HG02623 (cell line): ENCODE data around the gene C12orf60.

Source experiments
- ATAC-seq: cut with Tn5 transposase; IDR thresholded peaks from one replicate; pipeline ENCODE4 v1.9.1; 2021; ENCODE audit warnings: moderate library complexity; ENCODE audit not compliant: unreplicated experiment

Gene C12orf60

DNA sequence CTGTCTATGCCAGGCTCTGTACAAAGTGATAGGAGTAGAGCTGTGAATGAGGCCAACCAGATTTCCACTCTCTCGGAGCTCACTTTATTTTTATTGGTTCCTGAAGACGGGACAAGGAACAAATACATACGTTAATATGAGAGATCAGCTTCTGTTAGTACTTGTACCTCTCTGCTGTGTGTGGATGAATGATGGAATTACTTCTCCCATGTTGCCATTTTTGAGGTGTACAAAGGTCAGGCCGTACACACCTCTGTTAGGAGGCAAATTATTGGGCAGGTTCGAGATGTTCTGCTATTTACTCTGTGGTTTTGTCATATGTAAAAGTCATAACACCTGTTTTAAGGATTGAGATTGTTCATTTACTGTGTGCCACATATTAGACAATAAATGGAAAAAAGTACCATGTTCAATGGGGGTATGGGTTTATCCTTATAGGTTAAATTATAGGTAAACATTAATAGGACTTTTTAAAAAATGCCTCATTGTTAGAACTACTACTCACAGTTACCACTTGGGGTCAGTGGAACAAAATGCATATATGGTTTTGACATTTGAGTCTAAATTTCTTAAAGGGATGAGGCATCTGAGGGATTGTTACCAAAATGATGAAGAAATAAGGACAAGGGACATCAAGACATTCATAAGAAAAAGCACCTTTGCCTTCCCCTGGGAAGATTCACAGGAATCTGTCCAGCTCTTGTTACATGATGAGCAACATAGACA, 27.1 kb upstream of the C12orf60 start:
- no peak for ATAC-seq

DNA sequence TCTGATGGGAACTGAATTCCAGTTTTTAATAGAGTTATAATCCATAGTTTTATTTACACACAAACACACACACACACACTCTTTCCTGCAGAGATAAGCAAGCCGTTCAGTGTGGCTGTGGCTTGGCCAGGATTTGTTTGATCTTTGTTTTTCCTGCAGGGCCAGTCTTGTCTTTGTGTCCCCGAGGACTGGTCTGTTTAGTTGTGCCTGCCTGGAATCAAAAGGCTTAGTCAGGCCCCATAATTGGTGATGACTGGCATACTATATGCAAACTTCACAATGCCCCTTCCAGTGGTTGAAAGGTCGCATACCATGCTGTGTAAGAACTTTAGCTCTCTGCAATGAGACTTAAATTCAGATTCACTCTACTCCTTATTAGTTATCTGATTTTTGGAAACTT, 26.2 kb upstream of the C12orf60 start:
- no peak for ATAC-seq

DNA sequence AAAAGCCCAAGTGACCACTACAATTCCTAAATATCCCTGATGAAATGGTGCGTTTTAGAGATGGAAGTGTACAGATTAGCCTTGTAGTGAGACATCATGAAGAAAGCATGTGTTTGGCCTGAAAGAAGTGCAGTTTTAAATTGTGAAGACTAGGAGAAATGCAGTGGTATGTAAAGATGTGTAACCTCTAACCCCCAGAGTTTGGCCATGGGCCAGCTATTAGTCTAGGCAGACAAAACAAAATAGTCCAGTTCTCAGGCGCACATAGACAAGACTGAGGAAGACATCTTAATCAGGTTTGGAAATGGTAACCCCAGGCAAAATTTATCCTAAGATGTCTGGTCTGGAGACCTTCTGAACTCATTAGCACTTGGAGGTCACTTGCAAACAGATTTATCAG, 23.6 kb upstream of the C12orf60 start:
- no peak for ATAC-seq

DNA sequence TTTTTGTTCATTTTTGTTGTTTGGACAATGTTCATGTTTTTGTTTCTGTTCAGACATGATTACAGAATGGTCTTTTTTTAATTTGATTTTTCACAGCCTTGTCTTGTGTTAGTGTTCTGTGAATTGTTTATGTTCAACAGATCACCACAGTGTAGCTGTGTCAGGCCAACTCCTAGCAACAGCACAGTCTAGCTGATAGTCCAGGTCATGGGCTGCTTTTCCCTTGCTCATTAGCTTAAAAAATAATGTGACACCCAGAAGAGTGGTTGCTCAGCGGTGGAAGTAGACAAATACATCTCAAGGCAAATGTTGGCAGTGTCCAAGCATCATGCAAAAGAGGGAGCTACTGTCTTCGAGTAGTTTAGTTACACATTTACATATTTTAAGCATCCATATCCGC, 22.6 kb upstream of the C12orf60 start:
- ATAC-seq: no peak

DNA sequence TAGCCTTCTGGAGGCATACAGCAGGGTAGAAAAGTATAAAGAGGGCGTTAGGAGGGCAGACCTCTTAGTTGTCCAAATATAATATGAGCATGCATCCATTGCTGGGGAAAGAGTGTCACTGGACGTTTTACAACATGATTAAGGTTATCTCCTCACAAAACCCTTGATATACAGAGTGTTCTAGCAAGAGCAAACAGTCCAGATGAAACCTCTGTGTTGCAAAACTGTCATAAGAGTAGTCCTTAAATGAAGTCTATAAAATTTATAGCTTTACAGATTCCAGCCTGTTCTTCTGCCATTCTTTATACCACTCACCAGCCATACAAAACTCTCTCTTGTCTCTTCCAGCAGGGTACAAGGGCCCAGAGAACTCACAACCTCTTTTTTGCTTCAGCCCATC, 21.9 kb upstream of the C12orf60 start:
- ATAC-seq: no peak

DNA sequence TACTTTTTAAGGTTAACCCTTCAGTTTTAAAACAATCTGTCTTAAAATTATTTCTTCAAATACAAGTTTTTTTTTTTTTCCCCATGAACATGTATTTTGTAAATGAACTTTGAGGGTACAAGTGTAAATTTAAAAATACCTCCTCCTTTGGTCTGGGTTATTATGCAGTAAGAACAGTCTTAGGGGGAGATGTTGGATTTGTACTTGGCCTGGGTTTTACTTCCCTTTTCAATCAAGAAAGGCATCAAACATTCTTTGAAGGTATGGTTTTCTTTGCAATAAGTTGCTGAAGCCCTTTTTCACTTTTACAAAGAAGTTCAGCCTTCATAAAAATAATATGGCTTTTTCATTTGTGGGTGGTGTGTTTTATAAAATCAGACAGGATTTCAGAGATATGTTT, 20.7 kb upstream of the C12orf60 start:
- no peak for ATAC-seq

DNA sequence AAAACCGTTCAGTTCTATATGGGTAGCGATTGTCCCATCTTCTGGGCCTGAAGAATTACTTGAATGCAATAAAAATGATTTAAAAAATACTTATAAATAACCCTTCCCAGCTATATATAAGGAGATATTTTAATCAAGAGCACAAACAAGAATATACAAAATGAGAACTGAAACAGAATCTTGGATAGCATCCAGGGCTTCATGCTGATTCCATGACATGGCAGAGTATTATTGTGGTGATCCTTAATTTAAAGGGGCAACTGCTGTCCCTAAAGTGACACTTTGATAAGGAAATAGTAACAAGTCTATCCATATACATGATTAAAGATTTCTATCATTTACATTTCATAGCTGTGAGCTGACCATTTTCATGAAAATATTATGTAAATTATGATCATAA, 19.0 kb upstream of the C12orf60 start:
- ATAC-seq: no peak

DNA sequence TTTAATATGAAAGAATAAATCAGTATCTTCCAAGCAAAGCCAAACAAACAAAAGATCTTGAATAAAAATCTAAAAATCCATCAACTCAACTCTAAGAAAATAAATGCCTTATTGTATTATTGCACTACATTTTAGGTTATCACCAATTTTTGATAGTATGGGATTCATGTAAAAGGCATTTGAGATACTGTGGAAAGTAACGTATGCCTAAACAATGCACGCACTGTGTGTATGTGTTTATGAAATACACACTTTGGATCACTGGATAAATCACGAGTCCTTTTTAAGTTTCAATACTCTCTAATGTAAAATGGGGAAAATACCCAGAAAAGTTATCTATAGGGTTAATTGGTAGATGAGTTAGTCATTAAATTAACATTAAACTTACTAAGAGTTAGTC, 17.9 kb upstream of the C12orf60 start:
- ATAC-seq: no peak

DNA sequence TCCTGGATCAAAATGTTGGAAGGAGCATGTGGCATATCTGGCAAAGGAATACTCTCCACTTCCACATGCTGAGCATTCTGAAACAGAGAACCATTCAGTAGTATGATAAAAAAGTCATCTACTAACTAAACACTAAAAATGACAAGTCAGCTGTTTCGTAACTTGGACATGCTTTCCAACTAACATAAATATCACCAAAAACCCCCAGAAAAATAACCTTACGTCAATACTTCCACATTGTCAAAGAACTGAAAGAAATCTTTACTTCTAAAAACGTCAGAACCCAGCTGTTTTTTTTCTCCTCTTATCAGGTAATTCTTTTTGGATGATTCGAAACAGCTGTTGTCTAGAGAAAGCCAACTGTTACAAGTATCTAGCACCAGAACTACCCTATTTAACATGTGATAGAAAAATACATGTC, 8.4 kb upstream of the C12orf60 start:
- no peak for ATAC-seq

DNA sequence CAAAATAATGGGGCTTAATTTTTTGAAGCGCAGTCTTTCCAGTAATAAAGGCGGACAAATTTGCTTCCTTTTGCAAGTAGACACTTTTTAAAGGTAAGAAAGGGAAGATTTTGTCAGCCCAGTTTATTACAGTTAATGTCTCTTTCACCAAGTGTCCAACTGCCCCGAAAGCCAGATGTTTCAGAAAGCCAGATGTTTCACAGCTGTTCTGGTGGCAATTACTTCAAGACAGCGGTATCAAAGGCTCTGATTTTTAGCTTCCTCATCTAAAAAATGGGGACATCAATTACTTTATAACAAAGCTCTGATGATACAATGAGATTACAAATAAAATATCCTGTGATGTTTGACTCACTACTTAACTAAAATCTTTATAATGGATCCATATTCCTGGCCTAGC, 1.2 kb upstream of the C12orf60 start:
- ATAC-seq: no peak

DNA sequence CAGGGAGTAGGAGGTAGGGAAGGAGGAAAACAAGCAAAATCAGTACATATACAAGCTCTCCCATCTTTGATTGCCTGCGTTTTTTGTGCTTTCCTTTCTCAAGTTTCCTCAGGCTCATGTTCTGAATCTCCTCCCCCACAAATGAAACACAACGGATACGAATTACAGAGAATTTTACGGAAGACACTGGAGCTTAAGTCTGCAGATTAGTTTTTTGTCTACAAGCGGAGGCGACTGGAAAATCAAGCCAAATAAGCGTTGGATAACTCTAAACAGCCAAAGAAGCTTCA, 804 bp upstream of the C12orf60 start:
- ATAC-seq: no peak

DNA sequence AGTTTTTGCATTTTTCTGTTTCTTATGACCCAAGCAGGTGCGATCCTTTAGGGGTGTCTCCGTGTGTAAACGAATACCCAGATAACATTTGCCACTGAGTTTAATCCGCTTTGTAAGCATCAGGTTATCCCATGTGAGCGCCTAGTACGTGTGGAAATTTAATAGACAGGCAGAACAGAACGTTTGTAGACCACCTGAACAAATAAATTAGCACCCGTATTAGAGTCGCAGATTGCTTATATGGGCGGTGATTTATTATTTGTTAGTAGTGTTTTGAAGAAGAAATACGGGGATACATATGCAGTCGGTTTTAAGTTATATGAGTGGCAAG, 325 bp downstream of the C12orf60 start:
- ATAC-seq: peak; percentile 10

DNA sequence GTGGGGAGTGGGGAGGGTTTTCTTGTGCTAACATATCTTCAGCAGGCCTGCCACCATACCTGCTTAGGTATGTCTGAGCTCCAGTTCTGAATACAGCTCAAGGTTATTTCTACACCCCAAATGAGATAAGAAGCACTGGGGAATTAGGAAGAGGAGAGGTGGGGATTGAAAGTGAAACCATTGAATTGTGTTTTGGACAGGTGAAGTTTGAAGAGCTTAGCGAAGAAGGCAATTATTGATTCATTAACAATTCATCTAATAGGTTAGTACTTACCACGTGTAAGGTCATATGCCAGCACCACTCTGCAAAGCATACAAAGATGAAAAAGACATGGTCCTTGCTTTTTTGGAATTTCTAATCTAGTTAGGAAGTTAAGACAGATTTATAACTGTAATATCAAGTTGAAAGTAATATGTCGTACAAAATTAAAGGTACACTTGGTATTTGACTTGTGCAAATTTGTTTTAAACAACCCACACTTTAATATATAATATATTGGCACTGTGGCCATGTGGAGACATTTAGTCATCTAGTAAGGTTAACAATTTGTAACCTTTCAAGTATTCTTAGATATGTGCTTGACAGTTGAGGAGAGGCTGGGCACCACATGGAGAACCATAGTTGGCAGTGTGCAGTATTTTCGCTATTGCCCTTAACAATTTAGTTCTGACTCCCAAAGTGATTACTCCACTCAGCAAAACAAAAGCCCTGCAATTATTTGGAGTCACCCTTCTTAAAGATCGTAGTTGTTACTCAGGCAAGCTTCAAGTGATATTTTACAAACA, 6.9 kb downstream of the C12orf60 start:
- no peak for ATAC-seq

DNA sequence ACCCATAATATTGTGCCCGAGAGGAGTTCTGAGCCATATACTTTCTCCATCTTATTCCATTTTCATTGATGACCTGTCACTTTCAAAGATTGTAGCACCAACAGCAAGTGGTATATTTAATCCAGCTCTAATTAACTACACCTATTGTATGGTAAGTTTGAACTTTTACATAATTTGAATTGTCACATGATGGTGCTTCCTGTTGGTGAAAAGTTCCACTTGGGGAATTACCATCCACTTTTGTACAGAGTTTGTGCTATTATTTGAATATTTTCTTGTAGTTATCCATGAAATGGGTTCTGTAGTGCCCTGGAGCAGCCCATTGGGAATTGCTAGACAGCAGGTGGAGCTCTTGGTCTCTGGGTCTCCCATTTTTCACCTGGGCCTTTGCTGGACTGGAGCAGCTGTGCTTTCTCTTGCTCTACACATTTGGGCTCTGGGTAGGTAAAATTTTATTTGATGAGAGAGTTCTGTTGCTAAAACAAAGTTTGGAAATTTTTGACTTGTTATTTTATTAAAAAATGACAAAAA, 7.5 kb downstream of the C12orf60 start:
- no peak for ATAC-seq

DNA sequence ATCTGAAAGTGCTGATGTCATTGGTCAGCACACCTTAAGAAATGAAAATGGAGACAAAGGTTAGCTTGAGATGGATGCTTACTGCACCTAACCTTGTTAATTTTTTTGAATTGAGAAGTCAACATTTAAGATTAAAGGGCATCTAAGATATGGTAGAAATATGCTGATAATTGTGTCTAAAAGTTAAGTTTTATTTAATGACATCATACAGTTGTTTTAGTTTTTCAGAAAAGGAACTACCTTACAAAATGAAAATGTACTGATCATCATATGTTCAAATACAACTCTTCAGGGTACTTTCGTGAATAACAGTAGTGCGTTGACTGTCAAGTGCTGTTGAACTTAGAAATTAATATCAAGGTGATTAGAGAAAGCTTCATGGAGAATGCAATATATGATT, 8.0 kb downstream of the C12orf60 start:
- ATAC-seq: no peak

DNA sequence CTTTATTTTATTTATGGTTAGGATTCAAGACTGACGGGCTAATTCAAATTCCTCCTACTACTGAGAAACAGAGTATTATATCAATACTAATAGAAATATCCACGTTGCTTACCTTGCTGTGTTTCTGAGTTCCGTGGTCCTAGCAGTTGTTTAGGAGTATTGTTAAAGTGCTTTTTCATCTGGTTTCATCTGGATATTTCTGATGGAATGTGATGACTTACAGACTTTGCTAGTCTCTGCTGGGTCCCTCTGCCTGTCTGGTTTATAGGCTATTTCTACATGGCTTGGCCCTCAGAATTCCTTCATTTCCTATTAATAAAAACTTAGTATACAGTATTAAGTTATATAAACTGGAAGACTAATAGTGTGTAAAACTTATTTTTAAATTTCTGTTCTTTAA, 10.5 kb downstream of the C12orf60 start, which contains the start of gene SMCO3:
Gene SMCO3 (minus strand): TSS at position 169 of the 400 bp plus-strand sequence. CDS start 7,502 bp downstream, outside the sequence.
- no peak for ATAC-seq

DNA sequence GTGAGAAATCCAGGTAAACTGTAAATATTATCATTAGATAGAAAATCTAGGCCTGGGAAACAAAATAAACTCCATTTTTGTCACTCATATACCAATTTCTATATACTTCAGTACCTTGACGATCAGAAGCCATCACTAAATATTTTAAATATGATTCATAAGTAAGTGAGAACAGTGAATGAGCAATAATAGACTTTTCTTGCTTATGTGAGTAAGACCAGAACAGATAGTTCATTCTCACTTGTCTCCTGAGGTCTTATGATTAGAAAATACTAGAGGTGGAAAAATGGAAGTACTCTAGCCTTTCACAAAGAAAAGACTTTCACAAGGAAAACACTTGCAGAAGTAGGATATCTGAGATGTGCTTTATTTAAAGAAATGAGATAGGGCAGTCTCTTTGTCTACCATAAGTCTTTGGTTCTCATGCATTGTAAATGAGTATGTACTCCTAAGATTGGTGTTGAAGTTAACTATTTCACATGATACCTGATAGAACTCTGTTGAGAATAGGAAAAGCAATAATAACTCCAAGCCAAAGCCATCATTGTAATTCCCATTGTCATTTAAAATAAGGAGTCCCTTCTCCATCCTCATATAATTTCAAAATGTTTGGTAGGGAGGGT, 20.7 kb downstream of the C12orf60 start:
- no peak for ATAC-seq

DNA sequence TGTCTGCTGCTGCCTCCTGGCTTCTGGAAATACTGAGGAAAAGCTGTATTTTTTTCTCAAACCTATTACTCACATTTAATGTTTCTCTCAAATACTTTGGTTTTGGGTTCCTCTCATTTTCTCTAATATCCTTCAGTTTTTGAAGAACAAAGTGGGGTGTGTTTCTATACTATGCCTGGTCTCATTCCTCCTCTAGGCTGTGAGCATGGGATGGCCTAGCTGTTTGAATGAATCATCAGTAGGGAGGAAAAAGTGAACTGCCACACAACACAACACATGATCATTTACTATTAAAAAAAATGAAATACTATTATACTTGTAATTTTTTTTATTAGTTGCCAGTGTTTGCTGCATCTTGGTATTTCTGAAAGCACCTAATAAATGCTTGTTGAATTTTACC, 21.8 kb downstream of the C12orf60 start:
- ATAC-seq: no peak

DNA sequence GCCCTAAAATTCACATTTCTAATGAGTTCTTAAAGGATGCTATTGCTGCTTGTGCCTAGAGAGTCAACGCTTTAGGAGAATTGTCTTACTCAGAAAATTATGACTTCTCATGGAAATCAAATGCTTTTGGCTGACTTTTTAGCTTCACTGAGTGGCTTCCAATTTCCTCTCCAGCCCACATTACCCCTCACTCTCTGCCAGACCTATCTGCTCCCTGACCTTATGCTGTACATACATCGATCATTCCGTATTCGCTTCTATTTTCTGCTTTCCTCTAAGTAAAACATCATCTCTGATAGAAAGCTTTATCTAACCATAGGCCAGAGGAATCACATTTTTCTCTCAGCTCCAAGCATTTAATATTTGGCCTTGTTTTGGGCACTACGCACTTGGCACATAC, 23.0 kb downstream of the C12orf60 start:
- ATAC-seq: no peak

DNA sequence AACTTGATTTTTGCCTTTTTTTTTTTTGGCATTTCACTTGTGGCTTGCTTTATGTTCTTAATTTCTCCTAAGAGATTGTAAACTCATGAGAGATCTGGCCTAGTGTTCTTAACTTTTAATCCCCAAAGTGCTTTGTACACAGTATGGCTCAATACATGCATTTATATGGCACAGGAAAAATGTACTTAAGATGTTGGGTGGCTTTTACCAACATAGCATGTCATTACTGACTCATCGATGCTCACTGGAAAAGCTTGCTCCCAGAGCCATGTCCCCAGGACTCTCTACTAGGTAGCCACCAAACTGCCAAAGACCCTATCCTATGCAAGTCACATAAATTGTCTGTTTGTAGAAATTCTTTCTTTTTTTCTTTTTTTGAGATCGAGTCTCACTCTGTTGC, 23.6 kb downstream of the C12orf60 start:
- ATAC-seq: no peak

DNA sequence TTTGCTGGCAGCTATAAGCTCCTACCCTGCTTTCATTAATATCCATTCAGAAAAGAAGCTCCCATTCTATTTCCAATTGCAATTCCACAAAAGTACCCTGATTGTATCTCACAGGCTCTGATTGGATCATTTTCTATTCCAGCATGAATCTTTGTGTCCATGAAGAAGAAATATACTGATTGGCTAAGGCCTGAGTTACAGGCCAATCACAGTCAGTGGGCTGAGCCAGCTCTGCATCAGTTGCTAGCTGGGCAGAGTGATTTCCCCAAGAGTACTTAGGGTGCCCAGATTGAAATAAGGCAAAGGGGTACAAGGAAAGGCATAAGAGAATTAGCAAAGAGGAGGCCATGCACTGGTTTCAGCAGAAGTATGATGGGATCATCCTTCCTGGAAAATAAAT, 25.4 kb downstream of the C12orf60 start:
- ATAC-seq: peak; percentile 74

DNA sequence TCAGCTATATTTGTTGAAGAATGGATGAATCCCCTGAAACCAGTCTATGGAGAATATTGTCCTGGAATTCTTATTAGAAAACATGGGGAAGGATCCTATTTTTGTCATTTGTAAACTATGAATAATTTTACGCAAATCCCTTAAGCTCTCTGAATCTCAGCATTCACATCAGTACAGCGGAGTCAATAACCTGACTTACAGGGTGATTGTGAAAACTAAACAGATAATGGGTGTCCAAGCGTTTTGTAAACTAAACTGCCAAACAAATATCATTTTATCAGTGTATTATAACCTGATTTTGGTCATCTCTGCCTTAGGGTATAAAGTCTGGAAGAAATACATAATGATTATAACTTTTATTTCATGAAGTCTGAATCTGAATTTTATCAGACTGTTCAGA, 29.9 kb downstream of the C12orf60 start:
- no peak for ATAC-seq
